IMR-90 (cell line): Measurements from ENCODE around the gene ACKR2. TPM values are rescaled to one million over a fixed set of nuclear protein-coding genes. Genes with fewer than 3 reads are reported as not detected.

Experiments used
- ATAC-seq: fragments of 200-7000 bp; cut with Tn5 transposase; 2 replicates; pipeline ENCODE4 v1.9.1; 2020; ENCODE audit warnings: low read depth, mild to moderate bottlenecking, moderate library complexity
- BruUV-seq: library from RNA; stranded (reverse); fragments of 400-500 nt; replicated peaks from 2 replicates; lab custom pipeline; 2021; lab: Mats Ljungman, UMichigan
- CTCF ChIA-PET: fragments of 300-600 bp; formaldehyde crosslinking; extraction: SDS; loops from one replicate; lab custom pipeline; 2021; ENCODE audit warnings: antibody characterized with exemption; lab: Yijun Ruan, JAX
- POLR2A ChIA-PET: fragments of 300-600 bp; sonication (Branson Sonifier 250); formaldehyde crosslinking; loops from one replicate; lab custom pipeline; 2022; ENCODE audit warnings: antibody characterized with exemption; ENCODE audit not compliant: unreplicated experiment; lab: Charles Lee
- DNase-seq: peaks from one replicate; pipeline ENCODE4 v3.0.0; 2013
- H2AFZ ChIP-seq: replicated peaks from 2 replicates; pipeline ENCODE3; 2013; ENCODE audit warnings: low read length, mild to moderate bottlenecking; ENCODE audit not compliant: poor library complexity
- H2AK5ac ChIP-seq: 2 replicates; pipeline ENCODE4 v1.6.1; 2013; ENCODE audit warnings: low read depth, low read length, inconsistent platforms
- H2AK9ac ChIP-seq: replicated peaks from 2 replicates; pipeline ENCODE3; 2013; ENCODE audit warnings: mild to moderate bottlenecking, low read depth, low read length, moderate library complexity; ENCODE audit not compliant: poor library complexity
- H2BK120ac ChIP-seq: 2 replicates; pipeline ENCODE4 v1.6.1; 2013; ENCODE audit warnings: low read depth, low read length, inconsistent platforms
- H2BK15ac ChIP-seq: 3 replicates; pipeline ENCODE4 v1.6.1; 2013; ENCODE audit warnings: low read depth, low read length, inconsistent platforms
- H2BK20ac ChIP-seq: 2 replicates; pipeline ENCODE4 v1.6.1; 2013; ENCODE audit warnings: low read depth, mild to moderate bottlenecking, inconsistent platforms, low read length, moderate library complexity
- H2BK5ac ChIP-seq: 2 replicates; pipeline ENCODE4 v1.6.1; 2013; ENCODE audit warnings: mild to moderate bottlenecking, low read depth, low read length, inconsistent platforms; ENCODE audit not compliant: poor library complexity, severe bottlenecking
- H3K14ac ChIP-seq: replicated peaks from 2 replicates; pipeline ENCODE4 v1.6.1; 2013; ENCODE audit warnings: low read depth, low read length, inconsistent platforms
- H3K18ac ChIP-seq: 2 replicates; pipeline ENCODE4 v1.6.1; 2013; ENCODE audit warnings: low read depth, low read length, control low read depth
- H3K23ac ChIP-seq: 2 replicates; pipeline ENCODE4 v1.6.1; 2013; ENCODE audit warnings: low read depth, low read length, inconsistent platforms
- H3K27ac ChIP-seq: 2 replicates; pipeline ENCODE4 v1.5.1; 2013; ENCODE audit warnings: mild to moderate bottlenecking, control low read depth, low read length; ENCODE audit not compliant: insufficient read depth
- H3K27me3 ChIP-seq: 2 replicates; pipeline ENCODE4 v1.6.1; 2013; ENCODE audit warnings: low read length; ENCODE audit not compliant: control insufficient read depth, insufficient read depth
- H3K36me3 ChIP-seq: 2 replicates; pipeline ENCODE4 v1.6.1; 2013; ENCODE audit warnings: low read length, mixed read lengths; ENCODE audit not compliant: control insufficient read depth, insufficient read depth
- H3K4ac ChIP-seq: 2 replicates; pipeline ENCODE4 v1.6.1; 2013; ENCODE audit warnings: low read depth, low read length, inconsistent platforms
- H3K4me1 ChIP-seq: 2 replicates; pipeline ENCODE4 v1.6.1; 2013; ENCODE audit warnings: low read length, mixed read lengths; ENCODE audit not compliant: control insufficient read depth, insufficient read depth
- H3K4me2 ChIP-seq: 2 replicates; pipeline ENCODE4 v1.6.1; 2013; ENCODE audit warnings: low read depth, mild to moderate bottlenecking, control low read depth, low read length, moderate library complexity
- H3K4me3 ChIP-seq: 2 replicates; pipeline ENCODE4 v1.5.1; 2013; ENCODE audit warnings: low read depth, mild to moderate bottlenecking, control low read depth, low read length, moderate library complexity; ENCODE audit not compliant: insufficient read depth
- H3K56ac ChIP-seq: 2 replicates; pipeline ENCODE4 v1.6.1; 2013; ENCODE audit warnings: low read length, inconsistent platforms; ENCODE audit not compliant: insufficient read depth; ENCODE audit errors: extremely low read depth
- H3K79me1 ChIP-seq, 2 experiments: 2 replicates each; pipeline ENCODE4 v1.6.1; 2013; ENCODE audit warnings: low read length in 2 of 2, inconsistent platforms in 1 of 2, low read depth in 1 of 2
- H3K9ac ChIP-seq: 2 replicates; pipeline ENCODE4 v1.6.1; 2013; ENCODE audit warnings: low read depth, low read length, control low read depth
- H3K9me1 ChIP-seq: 2 replicates; pipeline ENCODE4 v1.6.1; 2013; ENCODE audit warnings: low read length, inconsistent platforms; ENCODE audit not compliant: insufficient read depth
- H3K9me3 ChIP-seq: 2 replicates; pipeline ENCODE4 v1.6.1; 2013; ENCODE audit warnings: low read length; ENCODE audit not compliant: control insufficient read depth, insufficient read depth
- H4K20me1 ChIP-seq: 2 replicates; pipeline ENCODE4 v1.6.1; 2013; ENCODE audit warnings: low read length, inconsistent platforms; ENCODE audit not compliant: insufficient read depth
- H4K5ac ChIP-seq: 2 replicates; pipeline ENCODE4 v1.6.1; 2013; ENCODE audit warnings: mild to moderate bottlenecking, low read depth, low read length, control low read depth
- H4K8ac ChIP-seq, 2 experiments: 2 replicates each; pipeline ENCODE4 v1.6.1; 2013; ENCODE audit warnings: low read depth in 2 of 2, low read length in 2 of 2, control low read depth in 1 of 2, inconsistent platforms in 1 of 2
- H4K91ac ChIP-seq: 2 replicates; pipeline ENCODE4 v1.6.1; 2013; ENCODE audit warnings: low read depth, low read length, inconsistent platforms; ENCODE audit not compliant: insufficient read depth
- BHLHE40 ChIP-seq: fragments of 150-350 bp; IDR thresholded peaks from 2 replicates; pipeline ENCODE4 v1.6.1; 2016; ENCODE audit warnings: mild to moderate bottlenecking, low read depth, low read length
- CEBPB ChIP-seq: IDR thresholded peaks from 2 replicates; pipeline ENCODE4 v1.6.1; 2012; ENCODE audit warnings: low read depth, low read length, improper control_type of control experiment
- CHD1 ChIP-seq: IDR thresholded peaks from 2 replicates; pipeline ENCODE4 v1.6.1; 2012; ENCODE audit warnings: low read depth, low read length, improper control_type of control experiment
- FOS ChIP-seq: fragments of 150-350 bp; IDR thresholded peaks from 2 replicates; pipeline ENCODE4 v1.6.1; 2016; ENCODE audit warnings: low read depth, low read length
- MAFK ChIP-seq: IDR thresholded peaks from 2 replicates; pipeline ENCODE4 v1.6.1; 2012; ENCODE audit warnings: low read depth, low read length, improper control_type of control experiment
- MAZ ChIP-seq: IDR thresholded peaks from 2 replicates; pipeline ENCODE4 v1.6.1; 2012; ENCODE audit warnings: low read depth, mild to moderate bottlenecking, low read length, improper control_type of control experiment, moderate library complexity, borderline replicate concordance
- NFE2L2 ChIP-seq: fragments of 150-350 bp; IDR thresholded peaks from 2 replicates; pipeline ENCODE4 v1.6.1; 2016; ENCODE audit warnings: low read depth, mild to moderate bottlenecking, low read length
- POLR2A ChIP-seq: IDR thresholded peaks from 2 replicates; pipeline ENCODE4 v1.6.1; 2012; ENCODE audit warnings: mild to moderate bottlenecking, low read depth, low read length
- RAD21 ChIP-seq: IDR thresholded peaks from 2 replicates; pipeline ENCODE4 v1.6.1; 2012; ENCODE audit warnings: low read length, improper control_type of control experiment
- RCOR1 ChIP-seq: IDR thresholded peaks from 2 replicates; pipeline ENCODE4 v1.6.1; 2012; ENCODE audit warnings: mild to moderate bottlenecking, low read length, improper control_type of control experiment; ENCODE audit not compliant: insufficient replicate concordance
- RFX5 ChIP-seq: IDR thresholded peaks from 2 replicates; pipeline ENCODE4 v1.8.0; 2012; ENCODE audit warnings: low read depth, mild to moderate bottlenecking, low read length, moderate library complexity
- SMC3 ChIP-seq: fragments of 150-350 bp; IDR thresholded peaks from 2 replicates; pipeline ENCODE4 v1.6.1; 2016; ENCODE audit warnings: low read depth, mild to moderate bottlenecking, antibody characterized with exemption, low read length, moderate library complexity
- USF2 ChIP-seq: fragments of 150-350 bp; IDR thresholded peaks from 2 replicates; pipeline ENCODE4 v1.6.1; 2017; ENCODE audit warnings: mild to moderate bottlenecking, antibody characterized with exemption, low read length, low read depth
- WGBS, 2 experiments: methylation state at CpG; one replicate each; pipeline versions ENCODE4 v1.1.5 to v1.1.7; 2013; ENCODE audit warnings: missing lambda C conversion rate in 2 of 2; ENCODE audit not compliant: insufficient read length in 1 of 2; ENCODE audit errors: extremely low coverage in 2 of 2; 5-methylcytosine and 5-hydroxymethylcytosine counted together
- dilution Hi-C: fragments of 300-500 bp; cut with HindIII; formaldehyde crosslinking; loops from one replicate; pipeline ENCODE4 v1.14.3; 2018; ENCODE audit warnings: low sequenced_read_pairs; ENCODE audit not compliant: unreplicated experiment
- in situ Hi-C: fragments of 300-500 bp; cut with MboI; formaldehyde crosslinking; loops from 3 replicates; pipeline ENCODE4 v1.14.3; 2019; ENCODE audit warnings: low sequenced_read_pairs, inconsistent platforms, mixed read lengths
- intact Hi-C: fragments of 100-400 bp; cut with micrococcal nuclease; formaldehyde crosslinking; loops from 2 replicates; pipeline ENCODE4 v1.10.0; 2022
- polyA plus RNA-seq, 3 experiments: library from polyadenylated mRNA; depleted of rRNA; stranded (reverse); fragments of >200 nt; gene quantifications; 2 replicates each; pipeline ENCODE4 v1.2.3, GENCODE V29; 2012; ENCODE audit warnings: low replicate concordance in 1 of 3
- total RNA-seq: library from RNA; depleted of rRNA; stranded (reverse); fragments of >200 nt; gene quantifications from 2 replicates; pipeline ENCODE4 v1.2.3, GENCODE V29; 2012
- TF ChIP-seq, protein P1 (sequence below): conservative IDR thresholded peaks from 2 replicates; pipeline ENCODE4 v1.5.1; 2012; ENCODE audit warnings: mild to moderate bottlenecking, low read depth, low read length, improper control_type of control experiment

ACKR2 gene
- total and polyA plus RNA-seq, 2 of the 4 experiments (the other 2 are of a cell fraction) = 0.10 TPM; not detected in 1

DNA sequence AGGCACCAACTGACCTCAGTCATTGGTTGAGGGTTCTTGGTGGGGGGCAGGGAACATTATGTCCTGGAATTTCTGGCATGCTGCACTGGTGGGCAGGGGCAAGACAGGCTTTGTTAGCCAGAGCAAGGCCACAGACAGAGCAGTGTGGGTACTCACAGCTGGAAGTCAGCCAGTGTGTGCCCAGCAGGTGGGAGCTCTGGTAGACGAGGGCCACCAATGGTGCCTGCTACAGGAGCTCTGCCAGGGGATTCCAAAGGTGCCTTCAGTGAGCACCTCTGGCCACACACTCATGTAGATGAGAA is 35.1 kb downstream of the ACKR2 start:
- Histone ChIP-seq H3K56ac (no peak overlapping the region), H3K9me3 (no peaks in the 10 kb centered on the region), H2AK5ac (no peak overlapping the region), H3K4ac (no peak overlapping the region), H2BK120ac (no peak overlapping the region), H3K14ac (no peak overlapping the region), H3K9me1 (no peaks in the 10 kb centered on the region), H2BK20ac (no peak overlapping the region), H4K5ac (no peak overlapping the region), H4K8ac (no peak overlapping the region), H3K79me1 (no peaks in the 10 kb centered on the region), H4K20me1 (no peaks in the 10 kb centered on the region), H3K4me1 (no peaks in the 10 kb centered on the region), H3K4me2 (no peak overlapping the region), H4K91ac (no peak overlapping the region), H3K4me3 (no peak overlapping the region), H3K23ac (no peak overlapping the region), H3K9ac (no peak overlapping the region), H2BK15ac (no peak overlapping the region), H2AFZ (no peak overlapping the region), H3K18ac (no peak overlapping the region), H2AK9ac (no peak overlapping the region), H2BK5ac (no peak overlapping the region), H3K27ac (no peak overlapping the region), H3K36me3 (no peaks in the 10 kb centered on the region), H3K27me3 (peaks cover 35% of the 10 kb centered on the region)
- intact Hi-C loops = no loop called here
- dilution Hi-C loops = no loop called here
- ChIA-PET CTCF (no interaction called here), POLR2A (no interaction called here)
- BruUV-seq = no TSS peak
- no peak for DNase-seq
- in situ Hi-C loops = no loop called here
- TF ChIP-seq CHD1 (no peak), CEBPB (no peak), SMC3 (no peak), RCOR1 (no peak), MAZ (no peak), POLR2A (no peak), NFE2L2 (no peak), RAD21 (no peak), MAFK (no peak), RFX5 (no peak), USF2 (no peak), BHLHE40 (no peak), FOS (no peak)
- TF ChIP-seq, protein P1, sequence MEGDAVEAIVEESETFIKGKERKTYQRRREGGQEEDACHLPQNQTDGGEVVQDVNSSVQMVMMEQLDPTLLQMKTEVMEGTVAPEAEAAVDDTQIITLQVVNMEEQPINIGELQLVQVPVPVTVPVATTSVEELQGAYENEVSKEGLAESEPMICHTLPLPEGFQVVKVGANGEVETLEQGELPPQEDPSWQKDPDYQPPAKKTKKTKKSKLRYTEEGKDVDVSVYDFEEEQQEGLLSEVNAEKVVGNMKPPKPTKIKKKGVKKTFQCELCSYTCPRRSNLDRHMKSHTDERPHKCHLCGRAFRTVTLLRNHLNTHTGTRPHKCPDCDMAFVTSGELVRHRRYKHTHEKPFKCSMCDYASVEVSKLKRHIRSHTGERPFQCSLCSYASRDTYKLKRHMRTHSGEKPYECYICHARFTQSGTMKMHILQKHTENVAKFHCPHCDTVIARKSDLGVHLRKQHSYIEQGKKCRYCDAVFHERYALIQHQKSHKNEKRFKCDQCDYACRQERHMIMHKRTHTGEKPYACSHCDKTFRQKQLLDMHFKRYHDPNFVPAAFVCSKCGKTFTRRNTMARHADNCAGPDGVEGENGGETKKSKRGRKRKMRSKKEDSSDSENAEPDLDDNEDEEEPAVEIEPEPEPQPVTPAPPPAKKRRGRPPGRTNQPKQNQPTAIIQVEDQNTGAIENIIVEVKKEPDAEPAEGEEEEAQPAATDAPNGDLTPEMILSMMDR = no peak
- WGBS, 2 experiments = no CpG with 5 or more reads among the region's 1 CpG
- no peak for ATAC-seq
